DMS 273 treated with DMSO at 0.1 percent for 48 hours (cell line): ENCODE results near the gene CCNI2.

ENCODE experiments used
- DNase-seq: peaks from one replicate; lab custom pipeline; 2025; lab: John Stamatoyannopoulos, UW

CCNI2 gene

GRCh38 chr5:132746954-132747615, at the start of gene CCNI2:
TSS of gene CCNI2 (plus strand) at chr5:132747426. CDS start at chr5:132747496, 70 bp downstream.
- no peak for DNase-seq

GRCh38 chr5:132704875-132705274, 42.4 kb upstream of the CCNI2 start:
- no peak for DNase-seq

GRCh38 chr5:132708645-132709044, 38.6 kb upstream of the CCNI2 start:
- no peak for DNase-seq

GRCh38 chr5:132714456-132715307, 32.5 kb upstream of the CCNI2 start:
- no peak for DNase-seq

- no peak for DNase-seq
Measured at GRCh38 chr5:132718544-132719312, 28.5 kb upstream of the CCNI2 start.

GRCh38 chr5:132725745-132726144, 21.5 kb upstream of the CCNI2 start:
- no peak for DNase-seq

GRCh38 chr5:132729896-132730295, 17.3 kb upstream of the CCNI2 start:
- DNase-seq = no peak

- DNase-seq = no peak
Measured at GRCh38 chr5:132733499-132734148, 13.6 kb upstream of the CCNI2 start.

GRCh38 chr5:132734687-132735086, 12.5 kb upstream of the CCNI2 start:
- no peak for DNase-seq

- peak; percentile 94 for DNase-seq
Measured at GRCh38 chr5:132736853-132737833, 10.1 kb upstream of the CCNI2 start, which contains the start of gene KIF3A. TSS of gene KIF3A (minus strand) at chr5:132737546. CDS start at chr5:132737419, 127 bp downstream.

GRCh38 chr5:132737982-132738681, 9.1 kb upstream of the CCNI2 start:
- no peak for DNase-seq

- no peak for DNase-seq
Measured at GRCh38 chr5:132739232-132739631, 8.0 kb upstream of the CCNI2 start.

GRCh38 chr5:132742158-132742557, 5.1 kb upstream of the CCNI2 start:
- no peak for DNase-seq

GRCh38 chr5:132742626-132743025, 4.6 kb upstream of the CCNI2 start:
- DNase-seq = no peak

- DNase-seq = no peak
Measured at GRCh38 chr5:132744659-132745058, 2.6 kb upstream of the CCNI2 start.

- DNase-seq = no peak
Measured at GRCh38 chr5:132746592-132746953, 653 bp upstream of the CCNI2 start.

- no peak for DNase-seq
Measured at GRCh38 chr5:132747616-132748440, 602 bp downstream of the CCNI2 start.

- no peak for DNase-seq
Measured at GRCh38 chr5:132748522-132749000, 1.3 kb downstream of the CCNI2 start.

- DNase-seq = peak; percentile 19
Measured at GRCh38 chr5:132749506-132749905, 2.3 kb downstream of the CCNI2 start.
